22Rv1 (cell line): ENCODE measurements around the gene AATF.

Experiments
- H3K27ac ChIP-seq: fragments of 450-650 bp; 2 replicates; pipeline ENCODE4 v1.5.1; 2017
- ZFX ChIP-seq: fragments of 450-650 bp; IDR thresholded peaks from 2 replicates; pipeline ENCODE4 v1.6.1; 2017; ENCODE audit warnings: antibody characterized with exemption, borderline replicate concordance
- TF ChIP-seq, protein P1 (sequence below): fragments of 450-650 bp; IDR thresholded peaks from 2 replicates; pipeline ENCODE4 v1.5.1; 2017; ENCODE audit warnings: mild to moderate bottlenecking

Gene AATF

DNA sequence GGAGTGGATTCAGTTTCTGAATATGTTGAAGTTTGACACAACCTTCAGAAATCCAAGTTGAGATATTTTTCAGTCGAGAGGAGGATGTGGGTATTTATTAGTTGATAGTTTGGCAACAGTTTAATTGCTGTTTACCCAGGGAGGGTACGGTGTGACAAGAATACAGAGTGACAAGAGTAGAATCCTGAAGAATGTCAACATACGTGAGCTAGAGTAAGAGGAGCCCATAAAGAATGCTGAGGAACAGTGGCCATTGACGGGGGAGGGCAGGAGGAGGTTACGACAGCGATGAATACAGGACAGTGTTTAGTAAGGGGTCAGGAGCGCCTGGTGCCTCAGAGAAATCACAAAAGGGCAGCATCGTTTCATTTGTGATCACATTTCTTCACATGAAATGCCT lies 76.5 kb downstream of the AATF start:
- peak overlapping the region; percentile 59 for H3K27ac ChIP-seq
- TF ChIP-seq, protein P1, sequence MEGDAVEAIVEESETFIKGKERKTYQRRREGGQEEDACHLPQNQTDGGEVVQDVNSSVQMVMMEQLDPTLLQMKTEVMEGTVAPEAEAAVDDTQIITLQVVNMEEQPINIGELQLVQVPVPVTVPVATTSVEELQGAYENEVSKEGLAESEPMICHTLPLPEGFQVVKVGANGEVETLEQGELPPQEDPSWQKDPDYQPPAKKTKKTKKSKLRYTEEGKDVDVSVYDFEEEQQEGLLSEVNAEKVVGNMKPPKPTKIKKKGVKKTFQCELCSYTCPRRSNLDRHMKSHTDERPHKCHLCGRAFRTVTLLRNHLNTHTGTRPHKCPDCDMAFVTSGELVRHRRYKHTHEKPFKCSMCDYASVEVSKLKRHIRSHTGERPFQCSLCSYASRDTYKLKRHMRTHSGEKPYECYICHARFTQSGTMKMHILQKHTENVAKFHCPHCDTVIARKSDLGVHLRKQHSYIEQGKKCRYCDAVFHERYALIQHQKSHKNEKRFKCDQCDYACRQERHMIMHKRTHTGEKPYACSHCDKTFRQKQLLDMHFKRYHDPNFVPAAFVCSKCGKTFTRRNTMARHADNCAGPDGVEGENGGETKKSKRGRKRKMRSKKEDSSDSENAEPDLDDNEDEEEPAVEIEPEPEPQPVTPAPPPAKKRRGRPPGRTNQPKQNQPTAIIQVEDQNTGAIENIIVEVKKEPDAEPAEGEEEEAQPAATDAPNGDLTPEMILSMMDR, result no peak
- TF ChIP-seq ZFX, result no peak

DNA sequence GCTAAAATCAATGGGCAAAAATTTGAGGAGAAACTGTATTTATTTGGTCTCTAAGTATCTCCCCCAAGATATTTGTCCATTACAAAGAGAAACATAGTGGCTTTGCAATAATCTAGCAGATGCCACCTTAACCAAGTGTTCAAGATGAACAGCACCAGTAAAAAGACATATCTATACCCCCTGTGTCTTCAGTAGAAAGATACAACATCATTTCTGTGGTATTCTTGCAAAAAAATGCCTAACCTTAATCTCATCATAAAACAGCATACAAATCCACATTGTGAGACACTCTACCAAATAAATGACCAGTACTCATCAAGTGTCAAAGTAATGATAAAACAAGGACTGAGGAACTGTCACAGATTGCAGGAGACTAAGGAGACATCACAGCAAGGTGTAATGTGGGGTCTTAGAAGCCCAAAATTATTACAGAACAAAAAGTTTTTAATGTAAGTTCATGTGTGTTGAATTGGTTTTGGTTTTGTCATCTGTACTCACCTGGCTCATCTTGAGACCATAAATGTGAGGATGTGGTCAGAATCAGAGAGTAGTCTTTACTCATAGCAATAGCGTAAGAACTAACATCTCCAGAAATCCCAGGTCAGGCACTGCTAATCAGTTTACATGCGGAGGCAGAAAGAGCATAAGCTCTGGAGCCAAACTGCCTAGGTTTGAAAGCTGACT lies 77.2 kb downstream of the AATF start:
- no peak overlapping the region for H3K27ac ChIP-seq
- TF ChIP-seq ZFX, result no peak
- TF ChIP-seq, protein P1, result no peak

DNA sequence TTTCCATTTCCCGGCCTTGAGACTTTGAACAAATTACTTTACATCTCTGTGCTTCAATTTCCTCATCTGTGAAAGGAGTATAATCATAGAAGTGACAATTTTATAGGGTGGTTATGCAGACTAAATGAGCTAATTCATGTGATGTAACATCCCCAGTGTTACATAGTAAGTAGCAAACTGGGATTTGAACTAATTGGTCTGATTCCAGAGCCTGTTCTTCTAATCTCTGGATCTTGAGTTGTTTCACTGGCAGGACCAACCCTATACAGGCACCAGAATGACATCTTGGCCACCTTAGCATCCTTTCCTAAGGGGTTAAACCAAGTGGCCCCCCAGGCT lies 77.7 kb downstream of the AATF start:
- no peak for TF ChIP-seq ZFX
- TF ChIP-seq, protein P1, result no peak
- no peak overlapping the region for H3K27ac ChIP-seq

DNA sequence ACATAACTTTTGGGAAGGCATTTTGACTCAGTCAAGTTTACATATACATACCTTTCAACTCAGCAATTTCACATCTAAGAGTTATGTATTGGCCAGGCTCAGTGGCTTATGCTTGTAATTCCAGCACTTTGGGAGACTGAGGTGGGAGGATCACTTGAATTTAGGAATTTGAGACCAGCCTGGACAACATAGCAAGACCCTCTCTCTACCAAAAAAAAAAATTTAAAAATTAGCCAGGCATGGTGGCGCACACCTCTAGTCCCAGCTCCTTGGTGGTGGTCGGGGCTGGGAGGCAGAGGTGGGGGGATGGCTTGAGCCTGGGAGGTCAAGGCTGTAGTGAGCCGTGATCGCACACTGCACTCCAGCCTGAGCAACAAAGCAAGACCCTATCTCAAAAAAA lies 79.3 kb downstream of the AATF start:
- TF ChIP-seq ZFX, result no peak
- TF ChIP-seq, protein P1, result no peak
- H3K27ac ChIP-seq, result no peak overlapping the region

DNA sequence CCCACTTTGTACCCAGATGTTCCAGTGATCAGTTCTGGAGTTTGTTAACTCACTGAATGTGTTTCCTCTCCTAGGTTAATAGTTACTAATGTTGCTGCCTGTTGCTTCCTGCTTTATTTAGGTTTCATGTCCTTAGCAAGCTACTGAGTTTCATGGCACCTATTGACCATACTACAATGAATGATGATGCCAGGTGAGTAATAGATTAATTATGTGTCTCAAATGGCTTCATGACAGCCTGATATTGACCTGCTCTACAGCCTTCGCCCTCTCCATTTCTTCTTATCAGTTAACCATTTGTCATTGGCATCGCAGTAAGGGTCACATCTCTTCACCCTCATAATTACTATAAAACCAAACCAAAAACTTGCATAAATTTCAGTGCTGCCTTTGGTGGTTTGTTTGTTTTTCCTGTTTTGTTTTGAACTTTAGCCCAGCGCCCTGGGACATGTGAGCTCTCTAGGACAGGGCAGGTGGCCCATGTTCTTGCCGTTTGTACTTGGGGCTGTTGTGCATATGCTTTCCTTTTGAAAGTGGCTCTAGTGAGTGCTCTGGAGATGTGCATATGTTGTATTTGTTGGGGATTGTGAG lies 82.8 kb downstream of the AATF start:
- H3K27ac ChIP-seq, result no peak overlapping the region
- TF ChIP-seq ZFX, result no peak
- TF ChIP-seq, protein P1, result no peak

DNA sequence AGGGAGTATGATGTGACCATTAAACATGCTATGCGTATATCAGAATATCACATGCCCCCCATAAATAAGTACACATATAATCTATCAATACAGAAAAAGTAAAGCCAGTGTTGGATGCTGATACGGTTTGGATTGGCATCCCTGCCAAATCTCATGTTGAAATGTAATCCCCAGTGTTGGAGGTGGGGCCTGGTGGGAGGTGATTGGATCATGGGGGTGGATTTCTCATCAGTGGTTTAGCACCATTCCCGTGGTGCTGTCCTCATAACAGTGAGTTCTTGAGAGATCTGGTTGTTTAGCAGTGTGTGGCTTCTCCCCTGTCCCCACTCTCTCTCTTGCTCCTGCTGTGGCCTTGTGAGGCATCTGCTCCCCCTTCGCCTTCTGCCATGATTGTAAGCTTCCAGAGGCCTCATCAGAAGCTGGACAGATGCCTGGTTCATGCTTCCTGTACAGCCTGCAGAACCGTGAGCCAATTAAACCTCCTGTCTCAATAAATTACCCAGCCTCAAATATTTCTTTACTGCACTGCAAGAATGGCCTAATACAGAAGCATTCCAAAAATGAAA lies 88.9 kb downstream of the AATF start:
- no peak for TF ChIP-seq ZFX
- TF ChIP-seq, protein P1, result no peak

DNA sequence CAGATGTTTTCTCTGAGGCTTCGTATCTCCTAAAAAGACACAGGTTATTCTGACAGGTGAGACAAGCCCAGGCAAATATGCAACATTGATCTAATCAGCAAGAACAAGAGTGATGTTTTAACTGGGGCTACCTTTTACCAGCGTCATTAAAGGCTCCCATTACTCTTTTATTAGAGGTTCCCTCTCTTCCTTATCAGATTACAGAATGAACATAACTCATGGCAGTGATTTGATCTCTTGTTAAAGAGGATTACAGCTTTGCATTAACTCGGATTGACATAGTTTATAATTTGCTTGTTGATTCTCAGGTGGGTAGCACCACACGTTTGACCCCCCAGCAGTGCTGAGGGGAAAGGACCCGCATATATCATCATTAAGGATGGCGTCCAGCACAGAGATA lies 90.5 kb downstream of the AATF start:
- no peak overlapping the region for H3K27ac ChIP-seq
- no peak for TF ChIP-seq ZFX
- TF ChIP-seq, protein P1, result no peak

More for the DNA sequence above, 88.9 kb downstream of the AATF start:
- H3K27ac ChIP-seq, result no peak overlapping the region
